GM19238 (cell line): ENCODE results near the gene CHD9.
"Not testable (repeated sequence)": the region's sequence is repeated elsewhere in the genome, so short reads cannot be mapped to it uniquely, and the experiment has no call there.

Source experiments
- DNase-seq: peaks from one replicate; pipeline ENCODE4 v3.0.0; 2011; ENCODE audit warnings: low spot score; ENCODE audit not compliant: insufficient read length

CHD9 gene

GRCh38 chr16:53048139-53048915 lies 6.5 kb upstream of the CHD9 start:
- no peak for DNase-seq

GRCh38 chr16:53051255-53051654 lies 3.5 kb upstream of the CHD9 start:
- DNase-seq: not testable (repeated sequence)

GRCh38 chr16:53052519-53053501 lies 2.0 kb upstream of the CHD9 start, which contains the start of gene CHD9NB:
Gene CHD9NB (minus strand): TSS chr16:53052897. CDS start chr16:53044158, 8,739 bp downstream.
- DNase-seq: no peak

GRCh38 chr16:53053967-53054669 lies 673 bp upstream of the CHD9 start:
- DNase-seq: no peak

- DNase-seq: no peak
These were observed 975 bp downstream of the CHD9 start for GRCh38 chr16:53055541-53056391.

GRCh38 chr16:53056392-53056881 lies 1.6 kb downstream of the CHD9 start:
- DNase-seq: no peak

GRCh38 chr16:53057658-53058057 lies 2.9 kb downstream of the CHD9 start:
- DNase-seq: no peak

GRCh38 chr16:53058441-53058840 lies 3.6 kb downstream of the CHD9 start:
- no peak for DNase-seq

- no peak for DNase-seq
These were observed 4.1 kb downstream of the CHD9 start for GRCh38 chr16:53058882-53059281.

GRCh38 chr16:53059672-53060071 lies 4.9 kb downstream of the CHD9 start:
- DNase-seq: no peak

- no peak for DNase-seq
These were observed 6.5 kb downstream of the CHD9 start for GRCh38 chr16:53061256-53061655.

GRCh38 chr16:53061701-53062159 lies 6.9 kb downstream of the CHD9 start:
- peak; percentile 52 for DNase-seq

- no peak for DNase-seq
These were observed 9.3 kb downstream of the CHD9 start for GRCh38 chr16:53064081-53064578.

- DNase-seq: no peak
These were observed 10.8 kb downstream of the CHD9 start for GRCh38 chr16:53065461-53066061.

- no peak for DNase-seq
These were observed 12.9 kb downstream of the CHD9 start for GRCh38 chr16:53067675-53068074.

- no peak for DNase-seq
These were observed 13.6 kb downstream of the CHD9 start for GRCh38 chr16:53068423-53068833.

GRCh38 chr16:53069772-53070171 lies 15.0 kb downstream of the CHD9 start:
- DNase-seq: no peak

GRCh38 chr16:53071748-53072301 lies 17.0 kb downstream of the CHD9 start:
- DNase-seq: no peak

- no peak for DNase-seq
These were observed 18.2 kb downstream of the CHD9 start for GRCh38 chr16:53073022-53073421.
